ENCODE measurements around the gene IFI27. TPM values are rescaled to one million over a fixed set of nuclear protein-coding genes. Genes with fewer than 3 reads are reported as not detected.

Gene IFI27
- total RNA-seq, 1 experiment from 2014 or later, result 2.6 TPM

DNA sequence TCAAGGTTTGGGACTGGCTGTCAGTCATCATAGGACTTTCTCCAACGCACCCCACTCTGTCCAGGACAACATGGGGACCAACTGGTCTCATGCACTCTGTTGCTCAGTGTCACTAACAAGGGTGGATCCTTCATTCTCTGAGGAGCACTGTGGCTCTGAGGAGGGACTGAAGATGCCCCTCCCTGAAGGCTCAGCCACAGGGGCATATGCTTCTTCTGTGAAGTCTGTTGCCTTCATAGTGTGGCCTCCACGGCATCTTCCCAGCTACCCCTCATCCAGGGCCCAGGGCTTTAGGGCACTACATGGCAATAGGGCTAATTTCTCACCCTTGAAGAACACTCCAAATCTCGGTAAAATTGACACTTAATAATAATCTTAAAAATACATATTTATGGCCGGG lies 33.2 kb downstream of the IFI27 start:
- H3K4me1 ChIP-seq, result no peaks in the 10 kb centered on the region
- POLR2A ChIA-PET, result no interaction called here
- no peaks in the 10 kb centered on the region for H3K36me3 ChIP-seq (ENCODE audit: control insufficient read depth, insufficient read depth, low read length)
- Mint-ChIP-seq H3K27me3 (ENCODE audit: insufficient read depth, unreplicated experiment) (peaks cover 8% of the 10 kb centered on the region), H3K4me1 (ENCODE audit: low read depth, unreplicated experiment) (no peaks in the 10 kb centered on the region), H3K27ac (ENCODE audit: unreplicated experiment) (no peak overlapping the region), H3K36me3 (ENCODE audit: insufficient read depth, unreplicated experiment) (no peaks in the 10 kb centered on the region), H3K4me3 (ENCODE audit: unreplicated experiment) (no peak overlapping the region), H3K9me3 (ENCODE audit: unreplicated experiment) (no peaks in the 10 kb centered on the region)
- no peak for DNase-seq
- TF ChIP-seq, protein P1, sequence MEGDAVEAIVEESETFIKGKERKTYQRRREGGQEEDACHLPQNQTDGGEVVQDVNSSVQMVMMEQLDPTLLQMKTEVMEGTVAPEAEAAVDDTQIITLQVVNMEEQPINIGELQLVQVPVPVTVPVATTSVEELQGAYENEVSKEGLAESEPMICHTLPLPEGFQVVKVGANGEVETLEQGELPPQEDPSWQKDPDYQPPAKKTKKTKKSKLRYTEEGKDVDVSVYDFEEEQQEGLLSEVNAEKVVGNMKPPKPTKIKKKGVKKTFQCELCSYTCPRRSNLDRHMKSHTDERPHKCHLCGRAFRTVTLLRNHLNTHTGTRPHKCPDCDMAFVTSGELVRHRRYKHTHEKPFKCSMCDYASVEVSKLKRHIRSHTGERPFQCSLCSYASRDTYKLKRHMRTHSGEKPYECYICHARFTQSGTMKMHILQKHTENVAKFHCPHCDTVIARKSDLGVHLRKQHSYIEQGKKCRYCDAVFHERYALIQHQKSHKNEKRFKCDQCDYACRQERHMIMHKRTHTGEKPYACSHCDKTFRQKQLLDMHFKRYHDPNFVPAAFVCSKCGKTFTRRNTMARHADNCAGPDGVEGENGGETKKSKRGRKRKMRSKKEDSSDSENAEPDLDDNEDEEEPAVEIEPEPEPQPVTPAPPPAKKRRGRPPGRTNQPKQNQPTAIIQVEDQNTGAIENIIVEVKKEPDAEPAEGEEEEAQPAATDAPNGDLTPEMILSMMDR (IDR thresholded peaks at IDR 0.05; ENCODE audit: insufficient read depth in 1 of 2, low read depth in 1 of 2, low read length in 1 of 2, severe bottlenecking in 1 of 2, unreplicated experiment in 1 of 2), result no peak
- H3K9me3 ChIP-seq, result no peaks in the 10 kb centered on the region
- CTCF ChIA-PET, result interaction anchor here (0.7 kb wide), 1 partner anchor 207 kb away, joined by 3 read pairs; no protein-coding TSS in a partner anchor
- no TSS peak for BruUV-seq (replicated peaks)
- no peaks in the 10 kb centered on the region for H3K27me3 ChIP-seq (replicated peaks; ENCODE audit: control insufficient read depth, insufficient read depth, low read length)
- no peak overlapping the region for H3K4me3 ChIP-seq (ENCODE audit: low read depth, low read length)
- intact Hi-C loops (cut with micrococcal nuclease; ENCODE audit: unreplicated experiment), result no loop called here

DNA sequence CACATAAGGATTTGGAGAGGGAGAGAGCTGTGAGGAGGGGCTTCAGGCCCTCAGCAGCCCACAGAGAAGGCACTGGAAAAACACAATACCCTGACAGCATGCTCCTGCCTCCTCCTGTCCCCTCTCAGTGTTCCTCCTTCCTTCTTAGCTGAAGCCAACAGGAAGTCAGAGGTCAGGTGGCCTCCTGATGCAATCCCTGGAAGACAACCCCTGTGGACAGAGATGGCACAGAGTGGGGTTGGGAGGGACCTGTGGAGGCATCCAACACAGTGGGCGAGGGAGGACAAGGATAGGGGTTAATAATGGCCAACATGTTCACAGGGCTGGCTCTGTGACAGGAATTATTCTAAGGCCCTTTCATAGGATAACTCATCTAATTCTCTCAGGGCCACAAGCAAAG lies 34.2 kb downstream of the IFI27 start:
- ChIA-PET CTCF (no interaction called here), POLR2A (no interaction called here)
- H3K27ac Mint-ChIP-seq (ENCODE audit: unreplicated experiment), result no peak overlapping the region
- no peaks in the 10 kb centered on the region for H3K36me3 Mint-ChIP-seq (ENCODE audit: insufficient read depth, unreplicated experiment)
- no peaks in the 10 kb centered on the region for H3K4me1 ChIP-seq
- no peaks in the 10 kb centered on the region for H3K36me3 ChIP-seq (ENCODE audit: control insufficient read depth, insufficient read depth, low read length)
- H3K27me3 Mint-ChIP-seq (ENCODE audit: insufficient read depth, unreplicated experiment), result peaks cover 9% of the 10 kb centered on the region
- H3K9me3 ChIP-seq, result no peaks in the 10 kb centered on the region
- no peak overlapping the region for H3K4me3 Mint-ChIP-seq (ENCODE audit: unreplicated experiment)
- intact Hi-C loops (cut with micrococcal nuclease; ENCODE audit: unreplicated experiment), result no loop called here
- H3K4me3 ChIP-seq (ENCODE audit: low read depth, low read length), result no peak overlapping the region
- H3K9me3 Mint-ChIP-seq (ENCODE audit: unreplicated experiment), result no peaks in the 10 kb centered on the region
- no peaks in the 10 kb centered on the region for H3K27me3 ChIP-seq (replicated peaks; ENCODE audit: control insufficient read depth, insufficient read depth, low read length)
- DNase-seq, result no peak
- TF ChIP-seq, protein P1 (IDR thresholded peaks at IDR 0.05; ENCODE audit: insufficient read depth in 1 of 2, low read depth in 1 of 2, low read length in 1 of 2, severe bottlenecking in 1 of 2, unreplicated experiment in 1 of 2), result no peak
- no TSS peak for BruUV-seq (replicated peaks)
- H3K4me1 Mint-ChIP-seq (ENCODE audit: low read depth, unreplicated experiment), result no peaks in the 10 kb centered on the region

DNA sequence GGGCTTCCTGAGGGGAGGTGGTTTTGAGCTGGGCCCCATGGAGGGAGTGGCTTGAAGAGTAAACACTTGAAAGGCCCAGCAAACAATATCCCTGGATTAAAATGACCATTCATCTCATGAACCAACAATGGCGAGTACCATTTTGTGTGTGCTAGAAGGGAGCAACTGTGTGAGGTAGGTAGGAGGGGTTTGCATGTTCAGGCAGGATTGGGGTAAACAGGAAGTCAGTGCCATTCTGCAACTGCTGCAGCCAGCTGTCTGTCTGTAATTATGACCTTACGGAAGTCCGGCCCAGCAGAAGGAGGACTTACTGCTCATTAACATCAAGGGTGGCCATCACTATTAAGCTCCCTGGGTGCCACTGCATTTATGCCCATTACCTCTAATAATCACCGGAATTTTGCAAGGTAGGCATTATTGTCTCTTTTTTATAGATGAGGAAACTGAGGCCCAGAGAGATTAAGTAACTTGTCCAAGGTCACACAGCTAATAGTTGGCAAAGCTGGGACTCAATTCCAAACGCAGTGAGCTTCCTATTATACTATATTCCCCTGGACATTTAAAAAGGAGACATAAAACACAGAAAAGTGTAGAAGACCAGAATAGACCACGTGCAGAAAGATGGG lies 35.5 kb downstream of the IFI27 start:
- Mint-ChIP-seq H3K9me3 (ENCODE audit: unreplicated experiment) (no peaks in the 10 kb centered on the region), H3K4me3 (ENCODE audit: unreplicated experiment) (no peak overlapping the region), H3K4me1 (ENCODE audit: low read depth, unreplicated experiment) (no peaks in the 10 kb centered on the region), H3K36me3 (ENCODE audit: insufficient read depth, unreplicated experiment) (no peaks in the 10 kb centered on the region), H3K27ac (ENCODE audit: unreplicated experiment) (no peak overlapping the region), H3K27me3 (ENCODE audit: insufficient read depth, unreplicated experiment) (peaks cover 11% of the 10 kb centered on the region)
- TF ChIP-seq, protein P1 (IDR thresholded peaks at IDR 0.05; ENCODE audit: insufficient read depth in 1 of 2, low read depth in 1 of 2, low read length in 1 of 2, severe bottlenecking in 1 of 2, unreplicated experiment in 1 of 2), result no peak
- Histone ChIP-seq H3K36me3 (ENCODE audit: control insufficient read depth, insufficient read depth, low read length) (no peaks in the 10 kb centered on the region), H3K4me1 (no peaks in the 10 kb centered on the region), H3K4me3 (ENCODE audit: low read depth, low read length) (no peak overlapping the region), H3K9me3 (no peaks in the 10 kb centered on the region), H3K27me3 (replicated peaks; ENCODE audit: control insufficient read depth, insufficient read depth, low read length) (no peaks in the 10 kb centered on the region)
- ChIA-PET POLR2A (no interaction called here), CTCF (no interaction called here)
- no TSS peak for BruUV-seq (replicated peaks)
- intact Hi-C loops (cut with micrococcal nuclease; ENCODE audit: unreplicated experiment), result no loop called here
- no peak for DNase-seq

Measured in Caco-2 (cell line).